ENCODE data around the gene ASPSCR1. TPM values are rescaled to one million over a fixed set of nuclear protein-coding genes. Genes with fewer than 3 reads are reported as not detected.

ASPSCR1 gene
- total and polyA plus RNA-seq, 2 of the 8 experiments (the other 6 are each of a cell fraction or from before 2014, with no cell fraction given), result 33.3 to 43.7 TPM

DNA sequence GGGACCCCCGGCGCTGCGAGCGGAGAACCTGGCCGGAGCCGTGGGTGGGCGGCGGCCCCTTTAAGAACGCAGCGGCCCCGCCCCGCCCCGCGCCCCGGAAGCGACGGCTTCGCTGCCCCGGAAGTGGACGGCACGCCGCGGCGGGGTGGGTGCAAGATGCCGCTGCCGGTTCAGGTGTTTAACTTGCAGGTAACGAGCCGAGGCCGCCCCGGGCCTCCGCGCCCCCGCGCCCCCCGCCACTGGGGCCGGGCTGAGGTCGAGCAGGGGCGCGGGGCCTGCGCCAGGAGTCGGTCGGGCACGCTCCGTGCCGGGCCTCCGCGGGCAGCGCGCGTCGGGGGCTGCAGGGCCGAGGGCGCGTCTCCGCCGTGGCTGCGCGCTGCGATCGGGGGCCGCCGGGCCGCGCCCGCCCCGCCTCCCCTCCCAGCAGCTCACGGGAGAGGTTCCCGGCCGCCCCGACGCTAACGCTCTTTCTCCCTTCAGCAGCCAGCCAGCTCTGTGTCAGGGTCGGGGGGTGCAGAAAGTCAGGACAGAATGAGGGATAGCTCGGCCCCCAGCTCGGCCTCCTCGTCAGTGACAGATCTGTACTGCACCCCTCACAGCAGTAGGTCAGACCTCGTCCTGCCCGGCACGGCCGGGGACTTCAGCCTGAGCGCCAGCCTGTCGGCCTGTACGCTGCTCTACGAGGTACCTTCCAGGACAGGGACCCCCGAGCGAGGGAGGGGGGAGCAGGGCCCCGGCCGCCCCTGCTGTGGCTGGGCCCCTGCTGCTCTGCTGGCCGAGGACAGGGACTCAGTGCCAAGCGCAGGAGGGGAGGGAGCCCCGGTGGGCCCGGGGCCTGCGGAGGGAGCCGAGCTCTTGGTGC, 74.6 kb downstream of the ASPSCR1 start, which contains the start of the genes GPS1 and RFNG:
GPS1 (plus strand) TSS at position 123 of the 862 bp plus-strand sequence; CDS start at position 157, 34 bp downstream.
RFNG (minus strand) TSS at position 36 of the 862 bp plus-strand sequence. CDS start 45 bp downstream, outside the sequence.
- H3K36me3 ChIP-seq (ENCODE audit: control insufficient read depth in 2 of 4, insufficient read depth in 4 of 4, low read length in 3 of 4), result peaks cover 5 to 34% (median 16%) of the 10 kb centered on the region in 4 experiments
- peak within 1 kb of the TSS; percentile 77 to 97 for H3K4me2 ChIP-seq (ENCODE audit: insufficient read depth in 1 of 2, low read depth in 2 of 2, low read length in 2 of 2)
- H3K27me3 ChIP-seq (replicated peaks in 1 of 4; ENCODE audit: control insufficient read depth in 3 of 4, extremely low read depth in 1 of 4, insufficient read depth in 3 of 4, low read length in 3 of 4), result no peaks in the 10 kb centered on the region; a peak in 1 of 7 replicates
- no peak within 1 kb of the TSS for H3K23ac ChIP-seq (ENCODE audit: insufficient read length)
- no peak within 1 kb of the TSS for H2BK5ac ChIP-seq (ENCODE audit: low read depth, low read length)
- H3K18ac ChIP-seq (ENCODE audit: extremely low read depth, low read length), result peak within 1 kb of the TSS; percentile 60
- H2BK15ac ChIP-seq (ENCODE audit: low read length), result no peak within 1 kb of the TSS
- H3K79me2 ChIP-seq (ENCODE audit: control insufficient read depth in 1 of 2, insufficient read depth in 2 of 2, low read length in 2 of 2), result peaks cover 0 to 12% of the 10 kb centered on the region in 2 experiments; a peak in 1 of 4 replicates
- DNase-seq (ENCODE audit: low read depth in 1 of 2, low spot score in 2 of 2) (peak in 1 of 2 experiments; percentile 86), FAIRE-seq (no peak)
- H3K14ac ChIP-seq (ENCODE audit: insufficient read length), result no peak within 1 kb of the TSS
- no peak within 1 kb of the TSS for H2AFZ ChIP-seq (ENCODE audit: low read length)
- H3K9ac ChIP-seq (replicated peaks in 1 of 4; ENCODE audit: extremely low read depth in 1 of 4, low read depth in 3 of 4, low read length in 3 of 4), result peak within 1 kb of the TSS; percentile 38 to 62 (median 50); a peak in 5 of 7 replicates
- H3K9me3 ChIP-seq (ENCODE audit: insufficient read depth in 2 of 2, low read depth in 1 of 2, low read length in 1 of 2), result no peaks in the 10 kb centered on the region
- peaks cover 6% of the 10 kb centered on the region; the same call in 1 of the 2 replicates for H3K23me2 ChIP-seq (ENCODE audit: low read depth, low read length)
- H3K27ac ChIP-seq (ENCODE audit: low read depth, low read length), result no peak within 1 kb of the TSS
- H2BK20ac ChIP-seq (ENCODE audit: low read length), result no peak within 1 kb of the TSS
- no peak within 1 kb of the TSS for H2BK120ac ChIP-seq (replicated peaks; ENCODE audit: low read depth, low read length)
- H2BK12ac ChIP-seq (ENCODE audit: low read depth, low read length), result no peak within 1 kb of the TSS
- POLR2A ChIA-PET (ENCODE audit: partially characterized antibody), result interaction anchor here (1.0 to 13.2 kb wide), 13 partner anchors 9 to 44 kb away, joined by 3 to 161 read pairs (median 4); partner anchors contain the start of genes DCXR, DUS1L and RAC3
- H3K56ac ChIP-seq (replicated peaks; ENCODE audit: insufficient read length, low read depth, low read length), result peak within 1 kb of the TSS; percentile 46
- CTCF ChIA-PET (ENCODE audit: partially characterized antibody), result interaction anchor here (0.6 to 5.4 kb wide), 5 partner anchors 9 to 53 kb away, joined by 3 to 40 read pairs (median 4); partner anchors contain the start of genes DCXR and RAC3
- peak within 1 kb of the TSS; percentile 72 to 94 (median 86) for H3K4me3 ChIP-seq (ENCODE audit: extremely low read depth in 1 of 4, insufficient read depth in 2 of 4, low read depth in 3 of 4, low read length in 4 of 4)
- H4K5ac ChIP-seq (ENCODE audit: insufficient read length, low read depth, low read length), result peak within 1 kb of the TSS; percentile 24
- peak within 1 kb of the TSS; percentile 21 for H3K4ac ChIP-seq (replicated peaks; ENCODE audit: insufficient read length, low read depth, low read length)
- peaks cover 4 to 18% of the 10 kb centered on the region in 2 experiments for H4K20me1 ChIP-seq (replicated peaks in 1 of 2; ENCODE audit: control insufficient read depth in 1 of 2, insufficient read depth in 2 of 2, low read length in 2 of 2)
- 4% methylated on average over 21 of the region's 94 CpGs; no CpG with 5 or more reads in 1 of the 2 experiments for WGBS, 2 experiments (ENCODE audit: extremely low coverage in 1 of 2, insufficient coverage in 1 of 2, insufficient read length in 1 of 2, insufficient replicate concordance in 2 of 2, low coverage in 1 of 2, low lambda C conversion rate in 2 of 2, missing lambda C conversion rate in 1 of 2)
- H2AK5ac ChIP-seq (ENCODE audit: low read depth, low read length), result no peak within 1 kb of the TSS
- H3K4me1 ChIP-seq (replicated peaks in 1 of 4; ENCODE audit: control insufficient read depth in 3 of 4, insufficient read depth in 4 of 4, low read length in 3 of 4), result peaks cover 0 to 11% (median 6%) of the 10 kb centered on the region in 4 experiments; a peak in 5 of 7 replicates
- H4K8ac ChIP-seq (ENCODE audit: extremely low read depth, insufficient read depth, low read length), result peak within 1 kb of the TSS; percentile 51
- H3K79me1 ChIP-seq (ENCODE audit: low read depth, low read length), result peaks cover 6% of the 10 kb centered on the region; the same call in 1 of the 2 replicates
- H4K91ac ChIP-seq (replicated peaks; ENCODE audit: insufficient read length, low read length), result peak within 1 kb of the TSS; percentile 25
- TF ChIP-seq TAF1 (IDR thresholded peaks at IDR 0.05; ENCODE audit: low read depth, low read length) (0 out of 2 replicates have a peak, but pooled peaks have one; percentile 15), SP4 (IDR thresholded peaks at IDR 0.05; ENCODE audit: low read length) (no peak), RAD21 (IDR thresholded peaks at IDR 0.05 in 1 of 2, conservative IDR thresholded peaks at IDR 0.05 in 1 of 2; ENCODE audit: low read depth in 2 of 2, low read length in 2 of 2) (no peak), PHF8 (conservative IDR thresholded peaks at IDR 0.05; ENCODE audit: low read depth, low read length) (peak; percentile 54; the same call in 1 of the 2 replicates), RNF2 (IDR thresholded peaks at IDR 0.05; ENCODE audit: borderline replicate concordance, low read depth, low read length, missing control alignments, poor library complexity, severe bottlenecking) (no peak), EGR1 (IDR thresholded peaks at IDR 0.05; ENCODE audit: borderline replicate concordance, low read depth, low read length) (no peak)
